HG03135 (cell line): ENCODE measurements around the gene AKAP13.

ENCODE experiments used
- ATAC-seq: cut with Tn5 transposase; IDR thresholded peaks from one replicate; pipeline ENCODE4 v1.9.1; 2021; ENCODE audit warnings: mild to moderate bottlenecking, moderate library complexity; ENCODE audit not compliant: unreplicated experiment

AKAP13 gene

GRCh38 chr15:85589851-85590250 is 209.4 kb downstream of the AKAP13 start:
- ATAC-seq, result no peak

GRCh38 chr15:85591622-85592021 is 211.2 kb downstream of the AKAP13 start:
- no peak for ATAC-seq

DNA sequence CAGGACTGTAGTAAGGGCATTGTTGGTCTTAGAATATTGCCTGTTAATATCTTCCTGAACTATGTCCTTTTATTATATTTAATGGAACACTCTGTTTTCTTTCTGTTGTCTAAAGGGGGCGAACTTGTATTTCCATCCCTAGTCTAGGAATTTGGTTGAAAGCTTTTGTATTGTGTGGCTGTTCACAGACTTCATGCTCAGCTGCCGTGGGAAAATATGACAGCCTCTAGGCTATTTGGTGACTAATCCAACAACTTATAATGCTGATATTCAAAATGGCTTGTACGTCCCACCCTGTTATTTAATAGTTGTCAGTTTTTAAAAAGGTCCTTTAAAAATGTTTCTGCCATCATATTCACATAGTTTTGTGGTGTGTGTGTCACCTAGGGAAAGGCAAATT is 211.7 kb downstream of the AKAP13 start:
- no peak for ATAC-seq

DNA sequence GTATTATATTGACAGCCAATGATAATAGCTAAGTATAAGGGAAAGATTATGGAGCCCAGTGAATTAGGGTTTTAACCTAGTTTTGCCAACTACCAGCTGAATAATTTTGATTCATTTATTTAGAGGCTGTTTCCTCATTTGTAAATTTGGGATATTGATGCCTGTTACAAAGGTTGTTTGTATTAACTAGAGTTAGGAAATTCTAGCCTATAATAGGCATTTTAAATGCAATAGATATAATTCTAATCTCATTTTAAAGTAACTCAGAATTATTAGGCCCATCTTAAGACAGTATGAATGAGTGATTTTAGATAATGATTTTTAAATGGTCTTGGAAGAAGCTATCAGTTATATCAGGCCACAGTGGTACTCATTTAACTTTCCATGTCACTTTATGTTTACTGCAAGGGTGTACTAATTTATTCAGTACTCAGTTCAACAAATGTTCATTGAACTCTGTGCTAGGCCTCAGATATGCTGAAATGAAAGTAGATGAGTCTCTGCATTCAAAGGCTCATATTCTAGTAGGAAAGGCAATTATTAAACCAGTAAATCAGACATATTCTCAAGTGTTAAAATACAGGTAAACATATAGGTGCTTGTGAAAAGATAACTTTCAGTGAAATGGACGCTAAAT is 213.5 kb downstream of the AKAP13 start:
- ATAC-seq, result no peak

DNA sequence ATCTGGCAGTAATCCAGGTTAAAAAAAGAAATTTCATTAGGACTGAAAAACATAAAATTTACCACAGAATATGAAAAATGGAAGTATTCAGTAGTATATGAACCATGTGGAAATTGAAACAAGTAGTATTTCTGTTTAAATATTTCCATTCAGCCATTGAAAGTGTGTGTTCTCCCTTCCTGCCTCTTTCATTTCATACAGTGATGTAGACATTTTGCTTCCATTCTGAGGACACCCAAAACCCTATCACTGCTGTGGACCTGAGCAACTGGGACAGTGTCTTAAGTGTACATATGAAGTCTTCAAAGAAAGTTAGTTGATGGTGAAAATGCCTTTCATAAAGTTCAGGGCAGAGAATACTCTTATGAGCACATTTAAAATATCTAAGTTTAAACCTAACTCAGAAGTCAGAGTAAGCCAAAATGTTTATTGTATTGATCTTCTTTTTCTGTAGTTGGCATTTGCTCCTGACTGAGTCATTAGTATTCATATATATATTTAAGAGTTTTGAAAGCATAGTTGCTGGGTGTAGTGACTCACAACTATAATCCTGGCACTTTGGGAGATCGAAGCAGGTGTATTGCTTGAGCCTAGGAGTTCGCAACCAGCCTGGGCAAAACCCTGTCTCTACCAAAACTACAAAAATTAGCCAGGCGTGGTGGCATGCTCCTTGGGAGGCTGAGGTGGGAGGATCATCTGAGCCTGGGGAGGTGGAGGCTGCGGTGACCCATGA is 215.6 kb downstream of the AKAP13 start:
- no peak for ATAC-seq

GRCh38 chr15:85597155-85597815 is 216.9 kb downstream of the AKAP13 start:
- no peak for ATAC-seq

DNA sequence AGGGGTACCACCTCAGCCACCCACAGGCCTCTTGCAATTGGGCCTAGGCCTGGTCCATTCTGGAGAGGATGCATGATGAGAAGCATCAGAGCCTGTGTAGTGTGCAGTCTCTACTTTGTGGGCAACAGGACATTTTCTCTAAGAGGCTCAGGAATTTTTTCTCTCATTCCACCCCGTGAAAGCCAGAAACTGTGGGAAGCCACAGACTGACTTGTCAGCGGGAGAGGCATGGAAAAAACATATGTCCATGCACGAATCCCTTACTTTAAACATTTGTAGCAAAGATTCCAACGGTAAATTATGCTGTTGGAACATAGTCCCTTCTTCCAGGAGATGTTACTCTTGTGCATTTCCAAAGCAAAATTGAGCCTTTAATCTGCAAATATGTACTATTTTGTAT is 217.8 kb downstream of the AKAP13 start:
- ATAC-seq, result no peak

GRCh38 chr15:85598718-85599398 is 218.5 kb downstream of the AKAP13 start:
- ATAC-seq, result no peak

DNA sequence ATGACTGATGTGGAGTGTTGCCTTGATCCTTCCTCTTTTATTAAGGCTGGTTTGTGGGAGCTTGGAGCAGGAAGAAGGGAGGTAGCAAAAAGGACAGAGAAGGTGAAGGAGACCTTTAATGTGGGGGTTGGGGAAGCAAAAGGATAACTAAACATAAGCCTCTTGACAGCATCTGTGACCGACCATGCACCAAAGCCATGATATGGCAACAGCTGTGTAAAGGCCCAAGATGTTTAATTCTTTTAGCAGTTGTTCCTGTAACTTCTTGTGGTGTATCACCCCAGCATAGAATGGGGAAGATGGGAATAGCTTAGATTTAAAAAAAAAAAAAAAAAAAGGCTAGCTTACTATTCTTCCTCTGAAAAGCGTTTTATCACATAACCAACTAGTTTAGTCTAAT is 219.6 kb downstream of the AKAP13 start:
- ATAC-seq, result no peak

- no peak for ATAC-seq
These were observed 222.8 kb downstream of the AKAP13 start for GRCh38 chr15:85603160-85603559.

- ATAC-seq, result no peak
These were observed 223.3 kb downstream of the AKAP13 start for GRCh38 chr15:85603703-85604102.

- ATAC-seq, result no peak
These were observed 223.8 kb downstream of the AKAP13 start for GRCh38 chr15:85604194-85604593.

GRCh38 chr15:85606738-85607137 is 226.3 kb downstream of the AKAP13 start:
- ATAC-seq, result no peak

DNA sequence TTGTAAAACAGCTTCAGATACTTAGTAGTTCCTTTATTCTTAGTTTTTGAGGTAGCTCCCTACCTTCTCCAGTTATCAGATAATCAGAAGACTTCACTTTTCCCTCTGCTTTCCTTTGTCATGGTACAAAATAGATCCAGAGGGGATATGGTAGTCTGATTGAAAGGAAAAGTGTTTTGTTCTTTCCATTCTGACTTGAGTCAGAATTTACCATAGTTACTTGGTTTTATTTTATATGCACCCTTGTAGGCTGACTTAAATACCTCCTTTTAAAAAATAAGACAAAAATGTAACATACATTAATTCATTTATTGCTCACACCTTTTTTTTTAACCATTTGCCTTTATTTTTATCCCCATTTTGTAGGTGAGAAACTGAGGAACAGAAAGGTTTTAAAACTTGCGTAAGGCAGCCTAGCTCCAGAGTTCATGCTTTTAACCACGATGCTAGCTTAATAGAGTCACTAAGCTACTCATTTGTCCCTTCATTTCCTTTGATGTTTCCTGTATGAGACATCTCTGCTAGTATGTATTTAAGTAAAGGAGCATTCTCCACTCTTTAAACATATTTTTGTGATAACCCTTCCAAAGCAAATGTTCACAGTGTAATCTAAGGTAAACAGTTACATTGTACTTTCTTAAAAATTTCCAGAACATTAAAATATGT is 226.9 kb downstream of the AKAP13 start:
- no peak for ATAC-seq

GRCh38 chr15:85607842-85608241 is 227.4 kb downstream of the AKAP13 start:
- no peak for ATAC-seq

GRCh38 chr15:85609492-85609891 is 229.1 kb downstream of the AKAP13 start:
- ATAC-seq, result no peak

DNA sequence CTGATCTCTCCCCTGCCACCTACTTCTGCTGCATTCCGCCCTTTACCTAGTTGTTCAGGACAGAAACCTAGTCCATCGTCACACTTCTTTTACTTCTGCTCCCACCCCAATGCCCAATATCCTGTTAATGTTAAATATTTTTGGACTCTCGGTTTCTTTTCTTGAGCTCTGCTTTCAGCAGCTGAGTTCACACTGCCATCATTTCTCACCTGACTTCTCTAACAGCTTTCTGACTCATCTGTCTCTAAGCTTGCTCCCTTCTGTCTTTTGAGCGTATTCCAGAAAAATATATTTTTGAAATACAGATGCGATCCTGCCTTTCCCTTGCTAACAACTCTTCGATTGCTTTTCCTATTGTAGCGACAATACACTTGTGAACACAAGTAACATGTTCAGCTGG is 231.0 kb downstream of the AKAP13 start:
- no peak for ATAC-seq

DNA sequence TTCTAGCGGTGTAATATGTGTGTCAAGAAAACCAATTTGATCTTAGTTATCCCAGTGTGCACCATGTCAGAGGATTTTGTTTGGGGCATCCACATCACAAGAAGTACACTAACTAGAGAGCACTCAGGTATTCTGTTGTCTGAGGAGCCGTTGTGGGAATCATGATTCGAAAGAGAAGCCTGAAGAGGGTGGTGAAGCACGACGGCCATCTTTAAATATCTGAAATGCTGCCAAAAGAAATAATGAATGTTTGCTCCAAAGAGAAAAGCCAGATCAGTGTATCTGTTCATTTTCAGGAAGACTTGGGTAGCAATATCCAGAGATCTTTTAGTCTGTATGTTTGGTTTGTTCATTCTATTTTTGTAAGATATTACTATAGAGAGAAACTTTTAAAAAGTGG is 233.7 kb downstream of the AKAP13 start:
- ATAC-seq, result no peak

DNA sequence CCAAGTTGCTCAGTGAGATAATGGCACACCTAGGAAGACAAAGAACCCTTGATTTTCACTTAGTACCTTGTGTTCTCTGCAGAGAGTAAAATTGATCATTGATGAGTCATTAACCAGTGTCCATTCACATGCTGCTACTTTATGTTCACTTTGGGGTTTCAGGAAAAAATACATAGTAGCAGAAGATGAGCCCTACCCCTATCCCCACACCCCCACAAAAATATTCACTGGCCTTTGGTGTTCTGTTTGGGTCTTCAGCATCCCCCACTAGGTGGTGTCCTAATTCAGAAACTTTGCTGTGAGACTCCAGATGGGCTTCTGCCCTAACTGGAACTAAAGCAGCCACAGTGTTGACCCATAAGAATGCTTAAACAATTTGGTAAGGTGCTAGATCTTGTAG is 235.5 kb downstream of the AKAP13 start:
- ATAC-seq, result no peak

GRCh38 chr15:85616549-85617110 is 236.2 kb downstream of the AKAP13 start:
- ATAC-seq, result no peak

DNA sequence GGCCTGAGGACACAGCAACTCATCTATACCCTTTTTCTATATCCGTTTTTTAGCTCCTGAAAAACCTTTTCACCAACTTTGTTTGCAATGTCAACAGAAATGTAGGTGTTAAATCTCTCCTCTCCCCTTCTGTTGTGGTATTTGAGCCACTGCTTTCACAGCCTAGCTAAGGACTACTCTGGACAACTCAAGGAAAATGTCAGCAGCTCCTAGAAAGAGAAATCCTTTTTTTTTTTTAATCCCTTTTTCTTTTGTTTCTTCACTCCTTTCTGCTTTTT is 237.8 kb downstream of the AKAP13 start:
- no peak for ATAC-seq
